ENCODE data around the gene MAP3K5.

DNA sequence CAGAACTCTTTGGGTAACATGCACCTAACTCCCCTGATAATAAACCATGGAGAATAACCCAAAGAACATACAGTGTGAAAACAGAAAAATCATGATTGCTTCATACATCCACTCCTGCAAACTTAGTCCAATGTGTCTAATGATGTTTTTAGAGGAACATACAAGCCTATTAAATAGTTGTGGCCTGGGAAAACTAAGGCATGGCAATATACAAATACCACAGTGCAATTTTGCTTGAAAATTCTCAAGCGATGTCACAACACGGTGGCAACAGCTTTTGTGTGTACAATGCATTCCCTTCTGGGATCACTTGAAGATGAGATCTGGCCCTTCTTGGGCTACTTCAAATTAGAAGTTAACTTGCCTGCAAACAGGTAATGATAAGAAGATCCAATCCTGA, 16.7 kb downstream of the MAP3K5 start:
- TF ChIP-seq CTCF (IDR thresholded peaks at IDR 0.05) (no peak), EZH2phosphoT487 (IDR thresholded peaks at IDR 0.05) (no peak)
